PFSK-1 (cell line): Measurements from ENCODE around the gene NR1D2.

Source experiments
- FOXP2 ChIP-seq: optimal IDR thresholded peaks from 2 replicates; pipeline ENCODE3; 2011; ENCODE audit warnings: borderline replicate concordance, control low read depth, inconsistent platforms; ENCODE audit not compliant: insufficient read depth; ENCODE audit errors: extremely low read length, extremely low read depth
- POLR2AphosphoS5 ChIP-seq: IDR thresholded peaks from 2 replicates; pipeline ENCODE4 v1.6.1; 2012; ENCODE audit warnings: low read depth, mild to moderate bottlenecking, control low read depth, low read length, moderate library complexity
- REST ChIP-seq, 2 experiments: IDR thresholded peaks; 2 replicates each; pipeline versions ENCODE4 v1.6.1 to v1.8.0; 2011 to 2012; ENCODE audit warnings: low read depth in 2 of 2, low read length in 2 of 2, control low read depth in 1 of 2, inconsistent platforms in 1 of 2, mild to moderate bottlenecking in 1 of 2, moderate library complexity in 1 of 2; ENCODE audit not compliant: insufficient read depth in 1 of 2
- SIN3A ChIP-seq: IDR thresholded peaks from 2 replicates; pipeline ENCODE4 v1.6.1; 2012; ENCODE audit warnings: mild to moderate bottlenecking, low read length, moderate library complexity, borderline replicate concordance; ENCODE audit not compliant: insufficient read depth
- TAF1 ChIP-seq: IDR thresholded peaks from 2 replicates; pipeline ENCODE4 v1.6.1; 2012; ENCODE audit warnings: low read length, control low read depth, borderline replicate concordance; ENCODE audit not compliant: insufficient read depth

Gene NR1D2

GRCh38 chr3:23993556-23994243 lies 48.6 kb downstream of the NR1D2 start:
- TF ChIP-seq FOXP2: no peak
- no peak for TF ChIP-seq TAF1
- TF ChIP-seq SIN3A: no peak
- no peak for TF ChIP-seq REST (IDR thresholded peaks at IDR 0.05; ENCODE audit: insufficient read depth in 1 of 2, low read depth in 2 of 2, low read length in 2 of 2)
- TF ChIP-seq POLR2AphosphoS5: no peak

DNA sequence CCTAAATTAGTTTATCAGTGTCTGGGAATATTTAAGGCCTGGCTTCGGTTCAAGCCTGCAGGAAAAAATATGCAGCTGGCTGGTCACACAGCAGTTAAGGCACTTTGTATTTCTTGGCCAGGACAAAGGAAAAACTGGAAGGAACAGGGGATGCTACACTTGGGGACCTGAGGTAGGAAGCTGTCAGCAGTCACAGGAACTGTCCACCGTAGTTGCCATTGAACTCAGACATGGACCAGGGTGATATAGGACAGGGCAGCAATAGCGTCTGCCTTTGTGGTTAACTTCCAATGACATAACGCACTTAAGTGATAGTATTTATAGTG lies 49.1 kb downstream of the NR1D2 start:
- TF ChIP-seq TAF1 (no peak), FOXP2 (no peak), SIN3A (no peak), REST (IDR thresholded peaks at IDR 0.05; ENCODE audit: insufficient read depth in 1 of 2, low read depth in 2 of 2, low read length in 2 of 2) (peak in 1 of 2 experiments; percentile 48; a peak in 1 of 4 replicates)

GRCh38 chr3:23995219-23995618 lies 50.1 kb downstream of the NR1D2 start:
- TF ChIP-seq TAF1 (no peak), POLR2AphosphoS5 (no peak), REST (IDR thresholded peaks at IDR 0.05; ENCODE audit: insufficient read depth in 1 of 2, low read depth in 2 of 2, low read length in 2 of 2) (no peak), SIN3A (no peak)

DNA sequence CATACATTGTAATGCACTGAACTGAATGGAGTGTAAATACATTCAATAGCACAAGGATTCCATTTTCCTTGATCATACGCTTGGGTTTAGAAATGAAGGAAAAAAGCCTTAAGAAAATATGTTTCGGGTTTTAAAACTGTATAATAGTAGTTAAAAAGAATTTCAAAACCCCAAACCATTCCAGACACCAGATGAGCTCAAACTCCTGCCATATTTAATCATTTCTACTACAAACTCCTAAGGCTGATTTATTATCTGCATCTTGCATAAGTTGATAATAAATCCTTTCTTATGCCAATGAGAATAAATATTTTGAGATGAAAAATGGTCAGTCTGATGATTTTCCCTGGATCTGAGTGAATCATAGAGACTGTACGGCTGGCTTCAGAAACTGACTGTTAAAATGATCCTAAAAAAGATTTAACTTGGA lies 51.0 kb downstream of the NR1D2 start:
- no peak for TF ChIP-seq FOXP2
- no peak for TF ChIP-seq TAF1
- TF ChIP-seq REST (IDR thresholded peaks at IDR 0.05; ENCODE audit: insufficient read depth in 1 of 2, low read depth in 2 of 2, low read length in 2 of 2): no peak
- no peak for TF ChIP-seq SIN3A
- no peak for TF ChIP-seq POLR2AphosphoS5
